OCI-LY7 (cell line): Measurements from ENCODE around the gene SNRNP48. TPM values are rescaled to one million over a fixed set of nuclear protein-coding genes. Genes with fewer than 3 reads are reported as not detected.

Experiments
- BruUV-seq: library from RNA; stranded (reverse); fragments of 400-500 nt; replicated peaks from 2 replicates; lab custom pipeline; 2021; lab: Mats Ljungman, UMichigan
- CTCF ChIA-PET: fragments of 300-600 bp; sonication (Branson Sonifier 250); formaldehyde crosslinking; loops from one replicate; lab custom pipeline; 2022; ENCODE audit warnings: antibody characterized with exemption; ENCODE audit not compliant: unreplicated experiment; lab: Charles Lee
- POLR2A ChIA-PET: fragments of 300-600 bp; sonication (Branson Sonifier 250); formaldehyde crosslinking; loops from one replicate; lab custom pipeline; 2022; ENCODE audit warnings: antibody characterized with exemption; lab: Charles Lee
- DNase-seq: peaks from one replicate; pipeline ENCODE4 v3.0.0-alpha.2; 2015; ENCODE audit warnings: low spot score
- H2AFZ ChIP-seq: fragments of 200-600 bp; sonication (generic), shearing (Covaris generic); 2 replicates; pipeline ENCODE4 v1.6.1; 2014; ENCODE audit warnings: mild to moderate bottlenecking, antibody characterized with exemption, low read length, moderate library complexity
- H3K27ac ChIP-seq: fragments of 200-600 bp; sonication (generic); 2 replicates; pipeline ENCODE4 v1.5.1; 2014; ENCODE audit warnings: mixed run types, low read depth, mild to moderate bottlenecking, moderate library complexity, low read length, inconsistent platforms; ENCODE audit not compliant: poor library complexity, severe bottlenecking
- H3K36me3 ChIP-seq: fragments of 200-600 bp; sonication (generic); 2 replicates; pipeline ENCODE4 v1.6.1; 2014; ENCODE audit warnings: mild to moderate bottlenecking, antibody characterized with exemption, low read length, moderate library complexity, mixed read lengths; ENCODE audit not compliant: insufficient read depth
- H3K4me1 ChIP-seq: fragments of 200-600 bp; sonication (generic); 2 replicates; pipeline ENCODE4 v1.5.1; 2014; ENCODE audit warnings: mild to moderate bottlenecking, low read length; ENCODE audit not compliant: insufficient read depth, poor library complexity, severe bottlenecking
- H3K4me2 ChIP-seq: fragments of 200-600 bp; sonication (generic); 2 replicates; pipeline ENCODE4 v1.6.1; 2014; ENCODE audit warnings: mild to moderate bottlenecking, low read length
- H3K4me3 ChIP-seq: fragments of 200-600 bp; sonication (generic); 2 replicates; pipeline ENCODE4 v1.5.1; 2014; ENCODE audit warnings: mild to moderate bottlenecking, low read depth, low read length; ENCODE audit not compliant: poor library complexity, severe bottlenecking
- H3K79me2 ChIP-seq: fragments of 200-600 bp; sonication (generic); 2 replicates; pipeline ENCODE4 v1.6.1; 2016; ENCODE audit warnings: low read depth, mild to moderate bottlenecking, low read length, moderate library complexity, mixed read lengths; ENCODE audit not compliant: insufficient read depth
- H3K9me2 ChIP-seq: fragments of 200-600 bp; sonication (generic); 2 replicates; pipeline ENCODE4 v1.6.1; 2016; ENCODE audit warnings: mild to moderate bottlenecking, low read length, mixed read lengths; ENCODE audit not compliant: insufficient read depth
- H3K9me3 ChIP-seq: fragments of 200-600 bp; sonication (generic); 2 replicates; pipeline ENCODE4 v1.6.1; 2014; ENCODE audit warnings: mild to moderate bottlenecking, mixed run types, low read length, mixed read lengths
- H4K20me1 ChIP-seq: fragments of 200-600 bp; sonication (generic); 2 replicates; pipeline ENCODE4 v1.6.1; 2014; ENCODE audit warnings: mild to moderate bottlenecking, antibody characterized with exemption, low read length, moderate library complexity, mixed read lengths; ENCODE audit not compliant: insufficient read depth
- EZH2phosphoT487 ChIP-seq: fragments of 200-600 bp; sonication (generic); IDR thresholded peaks from 2 replicates; pipeline ENCODE4 v1.6.1; 2018; ENCODE audit warnings: low read depth, borderline replicate concordance, mild to moderate bottlenecking, mixed run types, antibody characterized with exemption, low read length, moderate library complexity, mixed read lengths
- intact Hi-C: fragments of 100-400 bp; cut with micrococcal nuclease; formaldehyde crosslinking; loops from one replicate; pipeline ENCODE4 v1.10.0; 2022; ENCODE audit not compliant: unreplicated experiment
- total RNA-seq, 2 experiments: library from RNA; depleted of rRNA in 1 of 2; stranded (reverse); fragments of >200 nt in 1 of 2; shearing (Covaris generic) in 1 of 2; gene quantifications; 2 replicates each; pipeline ENCODE4 v1.2.3, GENCODE V29; 2014 to 2022
- TF ChIP-seq, protein P1 (sequence below): fragments of 200-600 bp; sonication (generic); conservative IDR thresholded peaks from 2 replicates; pipeline ENCODE4 v1.5.1; 2014; ENCODE audit warnings: mild to moderate bottlenecking, antibody characterized with exemption, low read length, moderate library complexity, mixed read lengths

The SNRNP48 gene
- total RNA-seq, 2 experiments from 2014 or later = 24.1 to 30.2 TPM

DNA sequence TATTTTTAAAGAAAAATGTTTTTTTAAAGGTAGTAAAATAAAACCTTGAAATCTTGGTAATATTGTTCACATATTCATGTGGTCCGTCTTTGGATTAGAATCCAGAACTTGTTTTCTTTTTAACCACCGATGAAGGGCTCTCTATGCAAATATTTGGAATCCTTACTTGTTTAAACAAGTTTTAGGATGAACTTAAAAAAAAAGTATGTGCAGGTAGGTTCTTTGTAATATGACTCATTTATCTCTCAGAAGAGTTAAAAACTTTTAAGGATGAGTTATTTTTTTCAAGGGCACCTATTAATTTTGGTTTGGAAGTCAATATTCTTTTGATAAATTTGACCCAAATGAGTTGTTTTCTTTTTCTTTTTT is 39.6 kb upstream of the SNRNP48 start:
- ChIA-PET CTCF (no interaction called here), POLR2A (no interaction called here)
- Histone ChIP-seq H3K4me2 (no peak overlapping the region), H3K4me3 (no peak overlapping the region), H3K79me2 (no peaks in the 10 kb centered on the region), H4K20me1 (no peaks in the 10 kb centered on the region), H3K4me1 (no peaks in the 10 kb centered on the region), H3K9me2 (no peaks in the 10 kb centered on the region), H3K9me3 (no peaks in the 10 kb centered on the region), H3K36me3 (no peaks in the 10 kb centered on the region), H3K27ac (no peak overlapping the region), H2AFZ (no peak overlapping the region)
- TF ChIP-seq EZH2phosphoT487 = no peak
- TF ChIP-seq, protein P1, sequence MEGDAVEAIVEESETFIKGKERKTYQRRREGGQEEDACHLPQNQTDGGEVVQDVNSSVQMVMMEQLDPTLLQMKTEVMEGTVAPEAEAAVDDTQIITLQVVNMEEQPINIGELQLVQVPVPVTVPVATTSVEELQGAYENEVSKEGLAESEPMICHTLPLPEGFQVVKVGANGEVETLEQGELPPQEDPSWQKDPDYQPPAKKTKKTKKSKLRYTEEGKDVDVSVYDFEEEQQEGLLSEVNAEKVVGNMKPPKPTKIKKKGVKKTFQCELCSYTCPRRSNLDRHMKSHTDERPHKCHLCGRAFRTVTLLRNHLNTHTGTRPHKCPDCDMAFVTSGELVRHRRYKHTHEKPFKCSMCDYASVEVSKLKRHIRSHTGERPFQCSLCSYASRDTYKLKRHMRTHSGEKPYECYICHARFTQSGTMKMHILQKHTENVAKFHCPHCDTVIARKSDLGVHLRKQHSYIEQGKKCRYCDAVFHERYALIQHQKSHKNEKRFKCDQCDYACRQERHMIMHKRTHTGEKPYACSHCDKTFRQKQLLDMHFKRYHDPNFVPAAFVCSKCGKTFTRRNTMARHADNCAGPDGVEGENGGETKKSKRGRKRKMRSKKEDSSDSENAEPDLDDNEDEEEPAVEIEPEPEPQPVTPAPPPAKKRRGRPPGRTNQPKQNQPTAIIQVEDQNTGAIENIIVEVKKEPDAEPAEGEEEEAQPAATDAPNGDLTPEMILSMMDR = no peak
- intact Hi-C loops = no loop called here
- no peak for DNase-seq
- no TSS peak for BruUV-seq

DNA sequence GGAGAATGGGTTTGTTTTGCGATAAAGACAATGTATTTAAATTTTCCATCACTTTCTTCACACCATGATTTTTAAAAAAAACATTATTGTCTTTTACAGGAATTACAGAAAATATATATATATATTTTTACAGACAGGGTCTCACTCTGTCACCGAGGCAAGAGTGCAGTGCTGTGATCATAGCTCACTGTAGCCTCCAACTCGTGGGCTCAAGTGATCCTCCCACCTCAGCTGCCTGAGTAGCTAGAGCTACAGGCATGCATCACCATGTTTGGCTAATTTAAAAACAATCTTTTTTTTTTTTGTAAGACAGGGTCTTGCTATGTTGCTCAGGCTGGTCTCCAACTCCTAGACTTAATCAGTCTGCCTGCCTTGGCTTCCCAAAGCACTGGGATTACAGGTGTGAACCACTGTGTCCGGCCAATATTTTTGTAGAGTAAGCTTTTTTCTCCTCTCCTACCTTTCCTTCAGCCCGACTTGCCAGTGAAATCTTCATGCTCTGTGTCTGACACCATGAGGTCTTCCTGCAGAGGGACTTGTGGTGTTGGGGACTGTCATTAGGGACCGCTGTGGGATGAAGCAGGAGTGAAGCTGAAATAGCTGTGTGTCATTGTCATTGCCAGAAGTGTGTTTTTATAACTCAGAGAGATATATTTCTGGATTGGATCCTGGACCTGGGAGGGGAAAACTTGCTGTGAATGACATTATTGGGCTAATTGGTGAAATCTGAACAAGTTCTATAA is 35.3 kb upstream of the SNRNP48 start:
- Histone ChIP-seq H2AFZ (no peak overlapping the region), H3K36me3 (no peaks in the 10 kb centered on the region), H3K27ac (no peak overlapping the region), H4K20me1 (no peaks in the 10 kb centered on the region), H3K4me1 (no peaks in the 10 kb centered on the region), H3K9me2 (no peaks in the 10 kb centered on the region), H3K4me3 (no peak overlapping the region), H3K79me2 (no peaks in the 10 kb centered on the region), H3K4me2 (no peak overlapping the region), H3K9me3 (no peaks in the 10 kb centered on the region)
- no peak for TF ChIP-seq EZH2phosphoT487
- TF ChIP-seq, protein P1 = no peak
- DNase-seq = no peak
- BruUV-seq = no TSS peak
- ChIA-PET POLR2A (interaction anchor here (0.7 to 1.2 kb wide), 2 partner anchors 9 to 67 kb away, joined by 3 read pairs; no protein-coding TSS in a partner anchor), CTCF (no interaction called here)
- intact Hi-C loops = no loop called here

DNA sequence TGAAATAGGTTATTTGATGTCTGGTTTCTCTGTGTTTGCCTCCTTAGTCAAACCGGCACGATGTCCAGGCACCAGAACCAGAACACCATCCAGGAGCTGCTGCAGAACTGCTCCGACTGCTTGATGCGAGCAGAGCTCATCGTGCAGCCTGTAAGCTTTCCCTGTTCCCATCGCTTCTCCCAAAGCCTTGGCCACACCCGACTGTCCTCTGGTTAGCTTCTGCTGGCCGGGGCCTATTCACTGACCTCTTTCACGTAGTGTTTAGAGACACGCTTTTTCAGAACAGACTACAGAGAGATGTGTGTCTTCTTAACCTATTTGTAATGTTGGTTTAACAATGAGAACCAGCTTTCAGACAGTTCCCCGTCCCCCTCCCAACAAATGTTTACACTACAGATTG is 34.3 kb upstream of the SNRNP48 start:
- Histone ChIP-seq H3K4me1 (no peaks in the 10 kb centered on the region), H3K36me3 (no peaks in the 10 kb centered on the region), H3K9me2 (no peaks in the 10 kb centered on the region), H3K79me2 (no peaks in the 10 kb centered on the region), H3K9me3 (no peaks in the 10 kb centered on the region), H3K4me2 (no peak overlapping the region), H3K4me3 (no peak overlapping the region), H2AFZ (no peak overlapping the region), H3K27ac (no peak overlapping the region), H4K20me1 (no peaks in the 10 kb centered on the region)
- POLR2A ChIA-PET = interaction anchor here (0.5 to 1.2 kb wide), 2 partner anchors 8 to 9 kb away, joined by 3 read pairs; no protein-coding TSS in a partner anchor
- intact Hi-C loops = no loop called here
- TF ChIP-seq, protein P1 = no peak
- TF ChIP-seq EZH2phosphoT487 = no peak
- no TSS peak for BruUV-seq
- CTCF ChIA-PET = no interaction called here
- DNase-seq = no peak
